GM20000 (cell line): Measurements from ENCODE around the gene PLCL2.

Experiments used
- DNase-seq: peaks from one replicate; pipeline ENCODE4 v3.0.0; 2012; ENCODE audit warnings: low spot score
- CTCF ChIP-seq: IDR thresholded peaks from 2 replicates; pipeline ENCODE4 v1.5.1; 2012; ENCODE audit warnings: mild to moderate bottlenecking, control low read depth; ENCODE audit errors: extremely low read depth, missing control alignments

Gene PLCL2

GRCh38 chr3:16865335-16865734, 19.4 kb upstream of the PLCL2 start:
- TF ChIP-seq CTCF, result no peak
- no peak for DNase-seq

- DNase-seq, result no peak
- TF ChIP-seq CTCF, result no peak
Observed at GRCh38 chr3:16866571-16866970, 18.2 kb upstream of the PLCL2 start.

GRCh38 chr3:16868513-16868912, 16.2 kb upstream of the PLCL2 start:
- no peak for TF ChIP-seq CTCF
- no peak for DNase-seq

GRCh38 chr3:16869261-16870005, 15.3 kb upstream of the PLCL2 start:
- TF ChIP-seq CTCF, result no peak
- DNase-seq, result no peak

- no peak for DNase-seq
- TF ChIP-seq CTCF, result no peak
Observed at GRCh38 chr3:16871915-16872842, 12.6 kb upstream of the PLCL2 start.

GRCh38 chr3:16873872-16874271, 10.9 kb upstream of the PLCL2 start:
- DNase-seq, result no peak
- TF ChIP-seq CTCF, result no peak

- DNase-seq, result no peak
- no peak for TF ChIP-seq CTCF
Observed at GRCh38 chr3:16875876-16876550, 8.7 kb upstream of the PLCL2 start.
